Neural progenitor cell (in vitro differentiated cells): ENCODE data around the gene AFF4.

Source experiments
- EZH2phosphoT487 ChIP-seq: fragments of 200-600 bp; sonication (generic); IDR thresholded peaks from 2 replicates; pipeline ENCODE4 v1.6.1; 2017; ENCODE audit warnings: antibody characterized with exemption
- TF ChIP-seq, protein P1 (sequence below): fragments of 200-600 bp; sonication (generic); IDR thresholded peaks from 2 replicates; pipeline ENCODE4 v1.5.1; 2017; ENCODE audit warnings: antibody characterized with exemption, mild to moderate bottlenecking

- TF ChIP-seq, protein P1, sequence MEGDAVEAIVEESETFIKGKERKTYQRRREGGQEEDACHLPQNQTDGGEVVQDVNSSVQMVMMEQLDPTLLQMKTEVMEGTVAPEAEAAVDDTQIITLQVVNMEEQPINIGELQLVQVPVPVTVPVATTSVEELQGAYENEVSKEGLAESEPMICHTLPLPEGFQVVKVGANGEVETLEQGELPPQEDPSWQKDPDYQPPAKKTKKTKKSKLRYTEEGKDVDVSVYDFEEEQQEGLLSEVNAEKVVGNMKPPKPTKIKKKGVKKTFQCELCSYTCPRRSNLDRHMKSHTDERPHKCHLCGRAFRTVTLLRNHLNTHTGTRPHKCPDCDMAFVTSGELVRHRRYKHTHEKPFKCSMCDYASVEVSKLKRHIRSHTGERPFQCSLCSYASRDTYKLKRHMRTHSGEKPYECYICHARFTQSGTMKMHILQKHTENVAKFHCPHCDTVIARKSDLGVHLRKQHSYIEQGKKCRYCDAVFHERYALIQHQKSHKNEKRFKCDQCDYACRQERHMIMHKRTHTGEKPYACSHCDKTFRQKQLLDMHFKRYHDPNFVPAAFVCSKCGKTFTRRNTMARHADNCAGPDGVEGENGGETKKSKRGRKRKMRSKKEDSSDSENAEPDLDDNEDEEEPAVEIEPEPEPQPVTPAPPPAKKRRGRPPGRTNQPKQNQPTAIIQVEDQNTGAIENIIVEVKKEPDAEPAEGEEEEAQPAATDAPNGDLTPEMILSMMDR, result no peak
- no peak for TF ChIP-seq EZH2phosphoT487
Measured at GRCh38 chr5:132901036-132901435, 62.4 kb downstream of the AFF4 start.
